ENCODE data around the gene RPS25.
"Not testable (repeated sequence)": the region's sequence is repeated elsewhere in the genome, so short reads cannot be mapped to it uniquely, and the experiment has no call there.

RPS25 gene

GRCh38 chr11:118998822-118999221 lies 19.3 kb downstream of the RPS25 start:
- Histone ChIP-seq H3K9me2 (replicated peaks; ENCODE audit: insufficient read depth, low read length) (no peaks in the 10 kb centered on the region), H3K27ac (ENCODE audit: low read depth, low read length) (0 out of 2 replicates have a peak overlapping the region, but pooled peaks have one; percentile 5), H3F3A (ENCODE audit: insufficient read depth) (no peaks in the 10 kb centered on the region), H4K20me1 (ENCODE audit: low read depth, low read length) (no peaks in the 10 kb centered on the region), H3K27me3 (ENCODE audit: low read length) (no peaks in the 10 kb centered on the region), H3K4me2 (ENCODE audit: low read depth, low read length, poor library complexity, severe bottlenecking) (peak overlapping the region; percentile 74), H3K9ac (ENCODE audit: low read length) (peak overlapping the region; percentile 79), H2AFZ (ENCODE audit: low read depth, low read length, severe bottlenecking) (no peak overlapping the region), H3K4me3 (ENCODE audit: insufficient read depth, low read length, poor library complexity, severe bottlenecking) (peak overlapping the region; percentile 73), H3K36me3 (ENCODE audit: low read length) (0 out of 2 replicates have a peak, but pooled peaks cover 4% of the 10 kb centered on the region), H3K9me3 (ENCODE audit: insufficient read depth, low read length) (no peaks in the 10 kb centered on the region), H3K79me2 (ENCODE audit: insufficient read depth, low read length) (peaks cover 40% of the 10 kb centered on the region)
- TF ChIP-seq EZH2phosphoT487 (conservative IDR thresholded peaks at IDR 0.05; ENCODE audit: low read length), result no peak

DNA sequence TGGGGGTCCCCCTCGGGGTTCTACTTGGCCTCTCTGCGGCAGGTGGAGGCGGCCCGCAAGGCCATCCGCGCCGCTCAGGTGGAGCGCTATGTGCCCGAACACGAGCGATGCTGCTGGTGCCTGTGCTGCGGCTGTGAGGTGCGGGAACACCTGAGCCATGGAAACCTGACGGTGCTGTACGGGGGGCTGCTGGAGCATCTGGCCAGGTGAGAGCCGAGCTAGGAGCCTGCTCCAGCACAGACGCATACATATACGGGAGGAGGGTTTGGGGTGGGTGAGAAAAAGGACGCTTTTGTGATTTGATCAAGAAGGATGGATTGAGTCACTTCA lies 19.8 kb downstream of the RPS25 start:
- Histone ChIP-seq H3K9me3 (ENCODE audit: insufficient read depth, low read length) (no peaks in the 10 kb centered on the region), H3K9me2 (replicated peaks; ENCODE audit: insufficient read depth, low read length) (no peaks in the 10 kb centered on the region), H3K27ac (ENCODE audit: low read depth, low read length) (peak overlapping the region; percentile 5; the same call in 1 of the 2 replicates), H3K9ac (ENCODE audit: low read length) (peak overlapping the region; percentile 79), H3K27me3 (ENCODE audit: low read length) (no peaks in the 10 kb centered on the region), H4K20me1 (ENCODE audit: low read depth, low read length) (no peaks in the 10 kb centered on the region), H3K4me2 (ENCODE audit: low read depth, low read length, poor library complexity, severe bottlenecking) (peak overlapping the region; percentile 74), H2AFZ (ENCODE audit: low read depth, low read length, severe bottlenecking) (peak overlapping the region; percentile 70), H3F3A (ENCODE audit: insufficient read depth) (no peaks in the 10 kb centered on the region), H3K36me3 (ENCODE audit: low read length) (0 out of 2 replicates have a peak, but pooled peaks cover 4% of the 10 kb centered on the region), H3K4me3 (ENCODE audit: insufficient read depth, low read length, poor library complexity, severe bottlenecking) (peak overlapping the region; percentile 73), H3K79me2 (ENCODE audit: insufficient read depth, low read length) (peaks cover 40% of the 10 kb centered on the region)
- no peak for TF ChIP-seq EZH2phosphoT487 (conservative IDR thresholded peaks at IDR 0.05; ENCODE audit: low read length)

DNA sequence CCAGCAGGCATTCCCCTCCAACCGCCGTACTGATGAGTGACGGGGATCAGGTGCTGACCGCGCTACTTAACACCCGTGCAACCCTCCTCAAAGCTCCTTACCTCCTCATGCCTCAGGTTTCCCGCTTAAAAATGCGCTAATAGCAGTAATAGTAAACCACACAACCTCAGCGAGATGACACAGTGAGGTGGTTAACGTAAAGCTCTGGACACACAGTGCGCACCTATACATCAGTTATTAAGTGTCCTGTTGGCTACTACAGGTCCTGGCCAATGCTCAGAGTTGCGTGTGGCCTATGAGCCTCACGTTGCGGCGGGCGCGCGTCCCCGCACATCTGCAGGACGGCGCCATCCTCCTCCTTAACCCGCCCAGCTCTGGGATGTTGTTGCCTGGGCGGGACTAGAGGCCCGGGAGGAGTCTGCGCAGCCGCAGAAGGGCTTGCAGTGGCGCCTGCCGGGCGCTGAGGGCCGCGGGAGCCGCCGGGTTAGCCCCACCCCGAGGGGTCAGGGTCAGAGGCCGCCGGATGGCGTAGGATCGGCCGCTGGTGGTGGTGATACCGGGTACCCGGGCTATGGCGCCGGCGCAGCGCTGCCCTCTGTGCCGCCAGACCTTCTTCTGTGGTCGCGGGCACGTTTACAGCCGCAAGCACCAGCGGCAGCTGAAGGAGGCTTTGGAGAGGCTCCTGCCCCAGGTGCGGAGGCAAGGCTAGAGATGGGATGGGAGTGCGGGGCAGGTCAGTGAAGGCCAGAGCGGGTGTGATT lies 20.3 kb downstream of the RPS25 start, which contains the start of gene CENATAC:
TSS of gene CENATAC (plus strand) at position 512 of the 761 bp plus-strand sequence. CDS start at position 572, 60 bp downstream.
- Histone ChIP-seq H4K20me1 (ENCODE audit: low read depth, low read length) (no peaks in the 10 kb centered on the region), H3K79me2 (ENCODE audit: insufficient read depth, low read length) (peaks cover 40% of the 10 kb centered on the region), H3K27ac (ENCODE audit: low read depth, low read length) (peak within 1 kb of the TSS; percentile 51), H3F3A (ENCODE audit: insufficient read depth) (no peaks in the 10 kb centered on the region), H3K4me2 (ENCODE audit: low read depth, low read length, poor library complexity, severe bottlenecking) (peak within 1 kb of the TSS; percentile 74), H2AFZ (ENCODE audit: low read depth, low read length, severe bottlenecking) (peak within 1 kb of the TSS; percentile 70), H3K4me3 (ENCODE audit: insufficient read depth, low read length, poor library complexity, severe bottlenecking) (peak within 1 kb of the TSS; percentile 73), H3K9me3 (ENCODE audit: insufficient read depth, low read length) (no peaks in the 10 kb centered on the region), H3K36me3 (ENCODE audit: low read length) (no peaks in the 10 kb centered on the region), H3K9me2 (replicated peaks; ENCODE audit: insufficient read depth, low read length) (no peaks in the 10 kb centered on the region), H3K27me3 (ENCODE audit: low read length) (no peaks in the 10 kb centered on the region), H3K9ac (ENCODE audit: low read length) (peak within 1 kb of the TSS; percentile 79)
- no peak for TF ChIP-seq CTCF (IDR thresholded peaks at IDR 0.05; ENCODE audit: insufficient read depth, low read length, poor library complexity, severe bottlenecking)

DNA sequence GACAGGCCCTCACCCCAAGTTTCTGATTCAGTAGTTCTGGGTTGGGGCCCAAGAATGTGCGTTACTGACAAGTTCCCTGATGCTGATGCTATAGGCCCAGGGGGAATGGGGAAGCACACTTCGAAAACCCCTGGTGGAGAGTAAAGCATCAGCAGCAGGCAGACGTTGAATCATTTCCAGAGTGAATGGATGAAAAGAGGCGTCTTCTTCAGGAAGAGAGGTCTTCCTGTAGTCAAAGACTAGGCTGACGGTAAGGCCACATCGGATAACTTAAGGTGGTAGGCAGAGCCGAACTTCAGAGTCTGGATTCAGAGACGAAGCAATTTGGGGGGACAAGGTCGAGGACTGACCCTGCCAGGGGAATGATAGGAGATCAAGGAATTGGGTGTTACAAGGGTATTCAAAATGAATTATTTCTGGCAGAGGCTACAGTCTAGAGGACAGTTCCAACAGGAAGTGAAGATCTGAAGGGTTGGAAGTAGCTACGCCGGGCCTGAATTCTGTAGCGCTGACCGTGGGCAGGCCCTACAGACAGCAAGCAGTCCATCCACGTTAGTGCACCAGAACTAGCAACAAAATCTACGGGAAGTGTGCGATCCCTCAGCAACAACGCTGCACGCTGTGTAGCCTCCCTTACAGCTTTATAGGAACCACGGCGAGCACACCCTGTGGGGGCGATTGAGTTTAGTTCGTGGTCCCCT lies 21.1 kb downstream of the RPS25 start:
- Histone ChIP-seq H4K20me1 (ENCODE audit: low read depth, low read length) (no peaks in the 10 kb centered on the region), H3F3A (ENCODE audit: insufficient read depth) (no peaks in the 10 kb centered on the region), H3K27ac (ENCODE audit: low read depth, low read length) (peak overlapping the region; percentile 51), H3K79me2 (ENCODE audit: insufficient read depth, low read length) (peaks cover 40% of the 10 kb centered on the region), H2AFZ (ENCODE audit: low read depth, low read length, severe bottlenecking) (peak overlapping the region; percentile 52), H3K9me2 (replicated peaks; ENCODE audit: insufficient read depth, low read length) (no peaks in the 10 kb centered on the region), H3K4me3 (ENCODE audit: insufficient read depth, low read length, poor library complexity, severe bottlenecking) (peak overlapping the region; percentile 73), H3K27me3 (ENCODE audit: low read length) (no peaks in the 10 kb centered on the region), H3K36me3 (ENCODE audit: low read length) (no peaks in the 10 kb centered on the region), H3K9me3 (ENCODE audit: insufficient read depth, low read length) (no peaks in the 10 kb centered on the region), H3K9ac (ENCODE audit: low read length) (peak overlapping the region; percentile 79), H3K4me2 (ENCODE audit: low read depth, low read length, poor library complexity, severe bottlenecking) (peak overlapping the region; percentile 74)
- no peak for TF ChIP-seq CTCF (IDR thresholded peaks at IDR 0.05; ENCODE audit: insufficient read depth, low read length, poor library complexity, severe bottlenecking)
- no peak for TF ChIP-seq EZH2phosphoT487 (conservative IDR thresholded peaks at IDR 0.05; ENCODE audit: low read length)

DNA sequence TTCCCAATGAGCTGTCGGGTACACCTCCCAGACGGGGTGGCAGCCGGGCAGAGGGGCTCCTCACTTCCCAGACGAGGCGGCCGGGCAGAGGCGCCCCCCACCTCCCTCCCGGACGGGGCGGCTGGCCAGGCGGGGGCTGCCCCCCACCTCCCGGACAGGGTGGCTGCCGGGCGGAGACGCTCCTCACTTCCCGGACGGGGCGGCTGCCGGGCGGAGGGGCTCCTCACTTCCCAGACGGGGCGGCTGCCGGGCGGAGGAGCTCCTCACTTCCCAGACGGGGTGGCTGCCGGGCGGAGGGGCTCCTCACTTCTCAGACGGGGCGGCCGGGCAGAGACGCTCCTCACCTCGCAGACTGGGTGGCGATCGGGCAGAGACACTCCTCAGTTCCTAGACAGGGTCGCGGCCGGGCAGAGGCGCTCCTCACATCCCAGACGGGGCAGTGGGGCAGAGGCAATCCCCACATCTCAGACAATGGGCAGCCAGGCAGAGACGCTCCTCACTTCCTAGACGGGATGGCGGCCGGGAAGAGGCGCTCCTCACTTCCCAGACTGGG lies 26.6 kb downstream of the RPS25 start:
- H3F3A ChIP-seq (ENCODE audit: insufficient read depth); H4K20me1 ChIP-seq (ENCODE audit: low read depth, low read length); H3K4me2 ChIP-seq (ENCODE audit: low read depth, low read length, poor library complexity, severe bottlenecking); H3K36me3 ChIP-seq (ENCODE audit: low read length); H3K27me3 ChIP-seq (ENCODE audit: low read length); H3K9me3 ChIP-seq (ENCODE audit: insufficient read depth, low read length); H3K9ac ChIP-seq (ENCODE audit: low read length); H3K9me2 ChIP-seq (replicated peaks; ENCODE audit: insufficient read depth, low read length); H2AFZ ChIP-seq (ENCODE audit: low read depth, low read length, severe bottlenecking); H3K79me2 ChIP-seq (ENCODE audit: insufficient read depth, low read length); H3K4me3 ChIP-seq (ENCODE audit: insufficient read depth, low read length, poor library complexity, severe bottlenecking); H3K27ac ChIP-seq (ENCODE audit: low read depth, low read length): not testable (repeated sequence)
